HepG2 (cell line): ENCODE data around the gene MYBL2. TPM values are rescaled to one million over a fixed set of nuclear protein-coding genes. Genes with fewer than 3 reads are reported as not detected.

ENCODE experiments used
- CC2D1A ChIP-seq: sonication (generic); formaldehyde crosslinking; IDR thresholded peaks from 2 replicates; pipeline ENCODE4 v1.8.1; 2023; ENCODE audit warnings: mild to moderate bottlenecking, missing genetic modification reagents
- CHCHD3 ChIP-seq: sonication (generic); formaldehyde crosslinking; IDR thresholded peaks from 2 replicates; pipeline ENCODE4 v1.8.0; 2022; ENCODE audit warnings: mild to moderate bottlenecking, missing genetic modification reagents, moderate library complexity
- FOXA1 ChIP-seq, 2 experiments: fragments of 450-650 bp in 1 of 2; sonication (generic) in 1 of 2; formaldehyde crosslinking in 1 of 2; IDR thresholded peaks; 2 replicates each; pipeline versions ENCODE4 v1.4.0 to v1.6.1; 2016 to 2020; ENCODE audit warnings: missing genetic modification reagents in 1 of 2
- MATR3 ChIP-seq: sonication (generic); formaldehyde crosslinking; IDR thresholded peaks from 2 replicates; pipeline ENCODE4 v1.4.0; 2020; ENCODE audit warnings: missing genetic modification reagents
- PITX1 ChIP-seq: sonication (generic); formaldehyde crosslinking; IDR thresholded peaks from 2 replicates; pipeline ENCODE4 v1.5.1; 2020; ENCODE audit warnings: mild to moderate bottlenecking, missing genetic modification reagents
- ZBTB1 ChIP-seq: sonication (generic); formaldehyde crosslinking; IDR thresholded peaks from 2 replicates; pipeline ENCODE4 v1.4.0; 2020; ENCODE audit warnings: missing genetic modification reagents, borderline replicate concordance
- ZMAT3 ChIP-seq: sonication (generic); formaldehyde crosslinking; conservative IDR thresholded peaks from 2 replicates; pipeline ENCODE4 v1.7.0; 2021; ENCODE audit warnings: missing genetic modification reagents
- ZNF205 ChIP-seq: IDR thresholded peaks from 2 replicates; pipeline ENCODE4 v1.6.1; 2018; ENCODE audit warnings: missing biosample characterization, missing genetic modification reagents
- ZNF264 ChIP-seq: sonication (generic); formaldehyde crosslinking; IDR thresholded peaks from 2 replicates; pipeline ENCODE4 v1.4.0; 2020; ENCODE audit warnings: missing genetic modification reagents
- ZNF317 ChIP-seq: sonication (generic); formaldehyde crosslinking; IDR thresholded peaks from 2 replicates; pipeline ENCODE4 v1.5.0; 2020; ENCODE audit warnings: mild to moderate bottlenecking, missing genetic modification reagents
- polyA plus RNA-seq, 8 experiments: library from polyadenylated mRNA; depleted of rRNA in 3 of 8; stranded (reverse) in 7 of 8; unstranded in 1 of 8; fragments of >200 nt; fragmentation: Illumina TruSeq in 4 of 8; extraction: Trizol in 4 of 8; gene quantifications; 2 replicates each; pipeline versions ENCODE4 v1.2.1 to v1.2.3, GENCODE V29; 2011 to 2016; ENCODE audit warnings: low read depth in 4 of 8, missing spikeins in 1 of 8, mixed read lengths in 1 of 8; ENCODE audit not compliant: insufficient read depth in 1 of 8
- total RNA-seq, 5 experiments: library from RNA; depleted of rRNA; stranded (reverse); fragments of >200 nt; fragmentation: Illumina TruSeq; extraction: Trizol; gene quantifications; 2 replicates each; pipeline ENCODE4 v1.2.3, GENCODE V29; 2016; ENCODE audit warnings: low read depth in 1 of 5
- TF ChIP-seq, protein P1 (sequence below): sonication (generic); formaldehyde crosslinking; IDR thresholded peaks from 2 replicates; pipeline ENCODE4 v1.5.0; 2020; ENCODE audit warnings: mild to moderate bottlenecking, missing genetic modification reagents
- TF ChIP-seq, protein P2 (sequence below): sonication (generic); formaldehyde crosslinking; IDR thresholded peaks from 2 replicates; pipeline ENCODE4 v1.4.0; 2020; ENCODE audit warnings: missing genetic modification reagents, mild to moderate bottlenecking, borderline replicate concordance
- TF ChIP-seq, protein P3 (sequence below): sonication (generic); IDR thresholded peaks from 2 replicates; pipeline ENCODE4 v1.6.1; 2016; ENCODE audit warnings: low read depth, borderline replicate concordance
- TF ChIP-seq, protein P4 (sequence below): IDR thresholded peaks from 2 replicates; pipeline ENCODE4 v1.6.1; 2016
- TF ChIP-seq, protein P5 (sequence below): sonication (generic); formaldehyde crosslinking; IDR thresholded peaks from 2 replicates; pipeline ENCODE4 v1.4.0; 2020; ENCODE audit warnings: mild to moderate bottlenecking, missing genetic modification reagents

The MYBL2 gene
- total and polyA plus RNA-seq, 2 of the 13 experiments (the other 11 are each of a cell fraction or from before 2014, with no cell fraction given), result 11.9 to 66.2 TPM

DNA sequence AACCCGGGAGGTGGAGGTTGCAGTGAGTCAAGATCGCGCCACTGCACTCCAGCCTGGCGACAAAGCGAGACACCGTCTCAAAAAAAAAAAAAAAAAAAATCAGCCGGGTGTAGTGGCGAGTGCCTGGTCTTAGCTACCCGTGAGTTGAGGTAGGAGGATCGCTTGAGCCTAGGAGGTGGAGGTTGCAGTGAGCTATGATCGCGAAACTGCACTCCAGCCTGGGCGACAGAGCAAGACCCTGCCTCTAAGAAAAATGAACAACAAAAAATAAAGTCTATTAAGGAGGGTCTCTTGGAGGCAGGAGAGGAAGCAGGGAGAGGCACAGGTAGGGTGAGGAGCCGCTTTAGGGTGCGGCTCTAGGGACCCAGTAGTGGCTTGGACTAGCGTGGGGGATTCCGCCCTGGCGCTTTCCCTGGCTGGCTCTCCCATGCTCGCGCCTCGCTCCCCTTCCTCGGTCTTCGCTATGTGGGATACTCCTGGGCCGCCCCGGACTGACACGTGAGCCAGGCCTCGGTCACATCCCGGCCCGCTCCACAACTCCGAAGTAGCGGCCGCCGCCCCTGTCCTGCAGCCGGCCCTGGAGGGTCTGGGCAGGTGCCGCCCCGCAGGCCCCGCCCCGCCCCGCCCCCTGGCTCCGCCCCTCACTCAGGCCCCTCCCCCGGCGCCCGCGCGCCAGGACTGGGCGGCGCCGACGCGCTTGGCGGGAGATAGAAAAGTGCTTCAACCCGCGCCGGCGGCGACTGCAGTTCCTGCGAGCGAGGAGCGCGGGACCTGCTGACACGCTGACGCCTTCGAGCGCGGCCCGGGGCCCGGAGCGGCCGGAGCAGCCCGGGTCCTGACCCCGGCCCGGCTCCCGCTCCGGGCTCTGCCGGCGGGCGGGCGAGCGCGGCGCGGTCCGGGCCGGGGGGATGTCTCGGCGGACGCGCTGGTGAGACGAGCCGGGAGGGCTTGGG is at the start of gene MYBL2 (continued):
- TF ChIP-seq, protein P1, sequence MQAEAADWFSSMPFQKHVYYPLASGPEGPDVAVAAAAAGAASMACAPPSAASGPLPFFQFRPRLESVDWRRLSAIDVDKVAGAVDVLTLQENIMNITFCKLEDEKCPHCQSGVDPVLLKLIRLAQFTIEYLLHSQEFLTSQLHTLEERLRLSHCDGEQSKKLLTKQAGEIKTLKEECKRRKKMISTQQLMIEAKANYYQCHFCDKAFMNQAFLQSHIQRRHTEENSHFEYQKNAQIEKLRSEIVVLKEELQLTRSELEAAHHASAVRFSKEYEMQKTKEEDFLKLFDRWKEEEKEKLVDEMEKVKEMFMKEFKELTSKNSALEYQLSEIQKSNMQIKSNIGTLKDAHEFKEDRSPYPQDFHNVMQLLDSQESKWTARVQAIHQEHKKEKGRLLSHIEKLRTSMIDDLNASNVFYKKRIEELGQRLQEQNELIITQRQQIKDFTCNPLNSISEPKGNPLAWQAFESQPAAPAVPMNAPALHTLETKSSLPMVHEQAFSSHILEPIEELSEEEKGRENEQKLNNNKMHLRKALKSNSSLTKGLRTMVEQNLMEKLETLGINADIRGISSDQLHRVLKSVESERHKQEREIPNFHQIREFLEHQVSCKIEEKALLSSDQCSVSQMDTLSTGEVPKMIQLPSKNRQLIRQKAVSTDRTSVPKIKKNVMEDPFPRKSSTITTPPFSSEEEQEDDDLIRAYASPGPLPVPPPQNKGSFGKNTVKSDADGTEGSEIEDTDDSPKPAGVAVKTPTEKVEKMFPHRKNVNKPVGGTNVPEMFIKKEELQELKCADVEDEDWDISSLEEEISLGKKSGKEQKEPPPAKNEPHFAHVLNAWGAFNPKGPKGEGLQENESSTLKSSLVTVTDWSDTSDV (CRISPR knock-in tag), result 0 out of 2 replicates have a peak, but pooled peaks have one; percentile 11
- TF ChIP-seq FOXA1 (IDR thresholded peaks at IDR 0.05) (no peak), FOXA1 (CRISPR knock-in tag; IDR thresholded peaks at IDR 0.05) (no peak), ZNF317 (CRISPR knock-in tag) (peak; percentile 43; the same call in 1 of the 2 replicates), ZBTB1 (CRISPR knock-in tag) (no peak), ZMAT3 (CRISPR knock-in tag) (peak; percentile 64; the same call in 1 of the 2 replicates), PITX1 (CRISPR knock-in tag) (no peak), CC2D1A (no peak), CHCHD3 (0 out of 2 replicates have a peak, but pooled peaks have one; percentile 96), MATR3 (CRISPR knock-in tag) (no peak), ZNF264 (CRISPR knock-in tag) (no peak), ZNF205 (peak; percentile 68; the same call in 1 of the 2 replicates)
- TF ChIP-seq, protein P2, sequence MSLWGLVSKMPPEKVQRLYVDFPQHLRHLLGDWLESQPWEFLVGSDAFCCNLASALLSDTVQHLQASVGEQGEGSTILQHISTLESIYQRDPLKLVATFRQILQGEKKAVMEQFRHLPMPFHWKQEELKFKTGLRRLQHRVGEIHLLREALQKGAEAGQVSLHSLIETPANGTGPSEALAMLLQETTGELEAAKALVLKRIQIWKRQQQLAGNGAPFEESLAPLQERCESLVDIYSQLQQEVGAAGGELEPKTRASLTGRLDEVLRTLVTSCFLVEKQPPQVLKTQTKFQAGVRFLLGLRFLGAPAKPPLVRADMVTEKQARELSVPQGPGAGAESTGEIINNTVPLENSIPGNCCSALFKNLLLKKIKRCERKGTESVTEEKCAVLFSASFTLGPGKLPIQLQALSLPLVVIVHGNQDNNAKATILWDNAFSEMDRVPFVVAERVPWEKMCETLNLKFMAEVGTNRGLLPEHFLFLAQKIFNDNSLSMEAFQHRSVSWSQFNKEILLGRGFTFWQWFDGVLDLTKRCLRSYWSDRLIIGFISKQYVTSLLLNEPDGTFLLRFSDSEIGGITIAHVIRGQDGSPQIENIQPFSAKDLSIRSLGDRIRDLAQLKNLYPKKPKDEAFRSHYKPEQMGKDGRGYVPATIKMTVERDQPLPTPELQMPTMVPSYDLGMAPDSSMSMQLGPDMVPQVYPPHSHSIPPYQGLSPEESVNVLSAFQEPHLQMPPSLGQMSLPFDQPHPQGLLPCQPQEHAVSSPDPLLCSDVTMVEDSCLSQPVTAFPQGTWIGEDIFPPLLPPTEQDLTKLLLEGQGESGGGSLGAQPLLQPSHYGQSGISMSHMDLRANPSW (CRISPR knock-in tag), result no peak
- TF ChIP-seq, protein P3, sequence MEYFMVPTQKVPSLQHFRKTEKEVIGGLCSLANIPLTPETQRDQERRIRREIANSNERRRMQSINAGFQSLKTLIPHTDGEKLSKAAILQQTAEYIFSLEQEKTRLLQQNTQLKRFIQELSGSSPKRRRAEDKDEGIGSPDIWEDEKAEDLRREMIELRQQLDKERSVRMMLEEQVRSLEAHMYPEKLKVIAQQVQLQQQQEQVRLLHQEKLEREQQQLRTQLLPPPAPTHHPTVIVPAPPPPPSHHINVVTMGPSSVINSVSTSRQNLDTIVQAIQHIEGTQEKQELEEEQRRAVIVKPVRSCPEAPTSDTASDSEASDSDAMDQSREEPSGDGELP, result 0 out of 2 replicates have a peak, but pooled peaks have one; percentile 5
- TF ChIP-seq, protein P4, sequence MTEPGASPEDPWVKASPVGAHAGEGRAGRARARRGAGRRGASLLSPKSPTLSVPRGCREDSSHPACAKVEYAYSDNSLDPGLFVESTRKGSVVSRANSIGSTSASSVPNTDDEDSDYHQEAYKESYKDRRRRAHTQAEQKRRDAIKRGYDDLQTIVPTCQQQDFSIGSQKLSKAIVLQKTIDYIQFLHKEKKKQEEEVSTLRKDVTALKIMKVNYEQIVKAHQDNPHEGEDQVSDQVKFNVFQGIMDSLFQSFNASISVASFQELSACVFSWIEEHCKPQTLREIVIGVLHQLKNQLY, result no peak
- TF ChIP-seq, protein P5, sequence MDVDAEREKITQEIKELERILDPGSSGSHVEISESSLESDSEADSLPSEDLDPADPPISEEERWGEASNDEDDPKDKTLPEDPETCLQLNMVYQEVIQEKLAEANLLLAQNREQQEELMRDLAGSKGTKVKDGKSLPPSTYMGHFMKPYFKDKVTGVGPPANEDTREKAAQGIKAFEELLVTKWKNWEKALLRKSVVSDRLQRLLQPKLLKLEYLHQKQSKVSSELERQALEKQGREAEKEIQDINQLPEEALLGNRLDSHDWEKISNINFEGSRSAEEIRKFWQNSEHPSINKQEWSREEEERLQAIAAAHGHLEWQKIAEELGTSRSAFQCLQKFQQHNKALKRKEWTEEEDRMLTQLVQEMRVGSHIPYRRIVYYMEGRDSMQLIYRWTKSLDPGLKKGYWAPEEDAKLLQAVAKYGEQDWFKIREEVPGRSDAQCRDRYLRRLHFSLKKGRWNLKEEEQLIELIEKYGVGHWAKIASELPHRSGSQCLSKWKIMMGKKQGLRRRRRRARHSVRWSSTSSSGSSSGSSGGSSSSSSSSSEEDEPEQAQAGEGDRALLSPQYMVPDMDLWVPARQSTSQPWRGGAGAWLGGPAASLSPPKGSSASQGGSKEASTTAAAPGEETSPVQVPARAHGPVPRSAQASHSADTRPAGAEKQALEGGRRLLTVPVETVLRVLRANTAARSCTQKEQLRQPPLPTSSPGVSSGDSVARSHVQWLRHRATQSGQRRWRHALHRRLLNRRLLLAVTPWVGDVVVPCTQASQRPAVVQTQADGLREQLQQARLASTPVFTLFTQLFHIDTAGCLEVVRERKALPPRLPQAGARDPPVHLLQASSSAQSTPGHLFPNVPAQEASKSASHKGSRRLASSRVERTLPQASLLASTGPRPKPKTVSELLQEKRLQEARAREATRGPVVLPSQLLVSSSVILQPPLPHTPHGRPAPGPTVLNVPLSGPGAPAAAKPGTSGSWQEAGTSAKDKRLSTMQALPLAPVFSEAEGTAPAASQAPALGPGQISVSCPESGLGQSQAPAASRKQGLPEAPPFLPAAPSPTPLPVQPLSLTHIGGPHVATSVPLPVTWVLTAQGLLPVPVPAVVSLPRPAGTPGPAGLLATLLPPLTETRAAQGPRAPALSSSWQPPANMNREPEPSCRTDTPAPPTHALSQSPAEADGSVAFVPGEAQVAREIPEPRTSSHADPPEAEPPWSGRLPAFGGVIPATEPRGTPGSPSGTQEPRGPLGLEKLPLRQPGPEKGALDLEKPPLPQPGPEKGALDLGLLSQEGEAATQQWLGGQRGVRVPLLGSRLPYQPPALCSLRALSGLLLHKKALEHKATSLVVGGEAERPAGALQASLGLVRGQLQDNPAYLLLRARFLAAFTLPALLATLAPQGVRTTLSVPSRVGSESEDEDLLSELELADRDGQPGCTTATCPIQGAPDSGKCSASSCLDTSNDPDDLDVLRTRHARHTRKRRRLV (CRISPR knock-in tag), result no peak
